Lower lobe of right lung (tissue), 2 donors: ENCODE measurements around the gene IGFL2. TPM values are rescaled to one million over a fixed set of nuclear protein-coding genes. Genes with fewer than 3 reads are reported as not detected.
"Not testable (repeated sequence)": the region's sequence is repeated elsewhere in the genome, so short reads cannot be mapped to it uniquely, and the experiment has no call there.

Experiments
- ATAC-seq, 2 donors: fragments of 200-7000 bp; cut with Tn5 transposase; one replicate each; pipeline ENCODE4 v1.9.1; 2020 to 2022; ENCODE audit warnings: mild to moderate bottlenecking in 2 of 2, moderate library complexity in 2 of 2
- DNase-seq: peaks from one replicate; pipeline ENCODE4 v3.0.0-alpha.2; 2020
- H3K27ac ChIP-seq: fragments of 200-600 bp; one replicate; pipeline ENCODE4 v1.8.0; 2022
- H3K27me3 ChIP-seq: fragments of 200-600 bp; one replicate; pipeline ENCODE4 v1.8.0; 2022; ENCODE audit warnings: low read depth
- H3K36me3 ChIP-seq: fragments of 200-600 bp; one replicate; pipeline ENCODE4 v1.8.0; 2022; ENCODE audit warnings: mild to moderate bottlenecking
- H3K4me1 ChIP-seq: fragments of 200-600 bp; one replicate; pipeline ENCODE4 v1.8.0; 2022
- H3K4me3 ChIP-seq: fragments of 200-600 bp; one replicate; pipeline ENCODE4 v1.8.0; 2022; ENCODE audit warnings: mild to moderate bottlenecking
- H3K9me3 ChIP-seq: fragments of 200-600 bp; one replicate; pipeline ENCODE4 v1.8.0; 2022
- CTCF ChIP-seq: fragments of 200-600 bp; IDR thresholded peaks from one replicate; pipeline ENCODE4 v1.8.0; 2022; ENCODE audit warnings: antibody characterized with exemption, mild to moderate bottlenecking
- intact Hi-C: fragments of 100-400 bp; cut with DNase I; formaldehyde crosslinking; loops from one replicate; pipeline ENCODE4 v1.11.0; 2022
- total RNA-seq: library from RNA; stranded (reverse); fragmentation: NEBNext Ultra II Directional; extraction: Animal tissue kit (Norgen Biotek cat#: 25700); gene quantifications from one replicate; pipeline ENCODE4 v1.2.1, GENCODE V29; 2021
- donor health status: DM: no; HTN: yes; CAD: no; lungs with severe emphysema.

IGFL2 gene
- total RNA-seq, 1 donor from 2014 or later = not detected

GRCh38 chr19:46182476-46182875 lies 34.4 kb downstream of the IGFL2 start:
- no peaks in the 10 kb centered on the region for H3K36me3 ChIP-seq
- H3K27me3 ChIP-seq = no peaks in the 10 kb centered on the region
- no peak for TF ChIP-seq CTCF
- intact Hi-C loops = no loop called here
- ATAC-seq (no peak), DNase-seq (no peak)
- H3K9me3 ChIP-seq = no peaks in the 10 kb centered on the region
- H3K4me3 ChIP-seq = no peak overlapping the region
- no peak overlapping the region for H3K27ac ChIP-seq
- H3K4me1 ChIP-seq = no peaks in the 10 kb centered on the region

GRCh38 chr19:46184775-46185710 lies 37.0 kb downstream of the IGFL2 start:
- DNase-seq, intact Hi-C loops, ATAC-seq: not testable (repeated sequence)

GRCh38 chr19:46186101-46186716 lies 38.2 kb downstream of the IGFL2 start:
- Histone ChIP-seq H3K36me3 (no peaks in the 10 kb centered on the region), H3K4me3 (no peak overlapping the region), H3K27me3 (peaks cover 32% of the 10 kb centered on the region), H3K4me1 (no peaks in the 10 kb centered on the region), H3K9me3 (no peaks in the 10 kb centered on the region), H3K27ac (no peak overlapping the region)
- no peak for DNase-seq
- intact Hi-C loops = no loop called here
- no peak for TF ChIP-seq CTCF
- no peak for ATAC-seq

More at GRCh38 chr19:46184775-46185710, 37.0 kb downstream of the IGFL2 start:
- H3K4me1 ChIP-seq, H3K9me3 ChIP-seq, H3K27ac ChIP-seq, H3K36me3 ChIP-seq, H3K4me3 ChIP-seq: not testable (repeated sequence)
- peaks cover 22% of the 10 kb centered on the region for H3K27me3 ChIP-seq

- TF ChIP-seq CTCF = no peak
- no peak overlapping the region for H3K4me3 ChIP-seq
- no peaks in the 10 kb centered on the region for H3K4me1 ChIP-seq
- DNase-seq (no peak), ATAC-seq (no peak)
- no peak overlapping the region for H3K27ac ChIP-seq
- H3K27me3 ChIP-seq = peaks cover 32% of the 10 kb centered on the region
- no peaks in the 10 kb centered on the region for H3K36me3 ChIP-seq
- H3K9me3 ChIP-seq = no peaks in the 10 kb centered on the region
- intact Hi-C loops = no loop called here
Measured at GRCh38 chr19:46186717-46187101, 38.7 kb downstream of the IGFL2 start.

GRCh38 chr19:46189971-46190888 lies 42.2 kb downstream of the IGFL2 start:
- no peak for TF ChIP-seq CTCF
- peaks cover 32% of the 10 kb centered on the region for H3K27me3 ChIP-seq
- no peak overlapping the region for H3K4me3 ChIP-seq
- H3K4me1 ChIP-seq = peaks cover 9% of the 10 kb centered on the region
- no peaks in the 10 kb centered on the region for H3K9me3 ChIP-seq
- H3K27ac ChIP-seq = no peak overlapping the region
- no peaks in the 10 kb centered on the region for H3K36me3 ChIP-seq
- no peak for ATAC-seq
- no peak for DNase-seq
- intact Hi-C loops = no loop called here
